ENCODE data around the gene TLK2.
"Not testable (repeated sequence)": the region's sequence is repeated elsewhere in the genome, so short reads cannot be mapped to it uniquely, and the experiment has no call there.

The TLK2 gene

DNA sequence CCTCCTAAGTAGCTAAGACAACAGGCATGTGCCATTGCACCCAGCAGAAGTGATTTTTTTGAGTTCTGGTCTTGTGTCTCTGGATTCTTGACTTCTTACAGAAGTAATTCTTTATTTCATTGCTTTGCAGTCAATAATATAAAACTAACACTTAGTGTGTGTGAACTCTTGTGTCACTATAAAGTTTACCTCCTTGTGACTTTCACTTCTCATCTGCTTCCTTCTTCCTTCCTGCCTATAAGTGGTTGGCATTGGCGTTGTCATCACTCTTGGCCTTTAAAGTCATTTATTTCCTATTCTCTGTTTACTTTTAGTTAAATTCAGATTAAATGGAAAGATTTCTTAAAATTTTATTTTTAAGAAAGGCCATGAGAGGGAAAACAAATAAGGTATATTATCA is 12.4 kb downstream of the TLK2 start:
- DNase-seq (ENCODE audit: low spot score): not testable (repeated sequence)

DNA sequence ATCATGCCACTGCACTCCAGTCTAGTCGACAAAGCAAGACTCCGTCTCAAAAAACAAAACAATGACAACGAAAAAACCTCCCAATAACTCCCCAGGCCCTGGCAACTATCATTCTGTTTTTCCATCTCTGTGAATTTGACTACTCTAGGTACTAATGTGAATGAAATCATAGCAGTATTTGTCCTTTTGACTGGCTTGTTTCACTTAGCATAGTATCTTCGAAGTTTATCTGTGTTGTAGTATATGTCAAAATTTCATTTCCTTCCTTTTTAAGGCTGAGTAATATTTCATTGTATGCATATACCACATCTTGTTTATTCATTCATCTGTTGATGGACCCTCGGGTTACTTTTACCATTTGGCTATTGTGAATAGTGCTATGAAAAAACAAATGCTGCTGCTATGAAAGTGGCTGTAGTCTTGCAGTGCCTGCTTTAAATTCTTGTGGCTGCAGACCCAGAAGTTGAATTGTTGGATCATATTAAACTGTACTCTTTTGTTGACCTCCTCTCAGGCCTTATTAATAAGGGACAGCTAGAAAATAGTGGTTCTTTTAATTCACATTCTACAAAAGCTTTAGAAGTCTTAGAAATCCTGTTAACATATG is 14.5 kb downstream of the TLK2 start:
- not testable (repeated sequence) for DNase-seq (ENCODE audit: low spot score)

DNA sequence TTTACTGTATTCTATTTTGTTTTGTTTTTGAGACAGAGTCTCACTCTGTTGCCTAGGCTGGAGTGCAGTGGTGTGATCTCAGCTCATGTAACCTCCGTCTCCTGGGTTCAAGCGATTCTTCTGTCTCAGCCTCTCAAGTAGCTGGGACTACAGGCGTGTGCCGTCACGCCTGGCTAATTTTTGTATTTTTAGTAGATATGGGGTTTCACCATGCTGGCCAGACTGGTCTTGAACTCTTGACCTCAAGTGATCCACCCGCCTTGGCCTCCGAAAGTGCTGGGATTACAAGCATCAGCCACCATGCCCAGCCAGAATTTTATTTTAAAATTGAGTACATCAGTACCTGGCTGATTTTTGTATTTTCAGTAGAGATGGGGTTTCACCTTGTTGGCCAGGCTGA is 15.4 kb downstream of the TLK2 start:
- DNase-seq (ENCODE audit: low spot score): not testable (repeated sequence)

DNA sequence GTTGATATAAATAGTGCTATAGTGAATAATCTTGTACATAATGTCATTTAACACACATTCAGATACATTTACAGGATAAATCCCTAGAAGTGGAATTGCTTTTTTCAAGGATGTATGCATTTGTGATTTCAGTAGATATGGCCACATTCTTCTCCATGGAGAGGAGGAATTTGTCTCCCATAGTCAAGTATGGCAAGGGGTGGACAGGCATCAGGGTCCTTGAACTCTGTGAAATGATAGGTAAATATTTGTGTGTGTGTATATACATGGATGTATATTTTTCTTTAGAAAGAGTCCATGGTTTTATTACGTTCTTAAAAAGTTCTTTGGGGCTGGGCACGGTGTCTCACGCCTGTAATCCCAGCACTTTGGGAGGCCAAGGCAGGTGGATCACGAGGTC is 17.7 kb downstream of the TLK2 start:
- not testable (repeated sequence) for DNase-seq (ENCODE audit: low spot score)

DNA sequence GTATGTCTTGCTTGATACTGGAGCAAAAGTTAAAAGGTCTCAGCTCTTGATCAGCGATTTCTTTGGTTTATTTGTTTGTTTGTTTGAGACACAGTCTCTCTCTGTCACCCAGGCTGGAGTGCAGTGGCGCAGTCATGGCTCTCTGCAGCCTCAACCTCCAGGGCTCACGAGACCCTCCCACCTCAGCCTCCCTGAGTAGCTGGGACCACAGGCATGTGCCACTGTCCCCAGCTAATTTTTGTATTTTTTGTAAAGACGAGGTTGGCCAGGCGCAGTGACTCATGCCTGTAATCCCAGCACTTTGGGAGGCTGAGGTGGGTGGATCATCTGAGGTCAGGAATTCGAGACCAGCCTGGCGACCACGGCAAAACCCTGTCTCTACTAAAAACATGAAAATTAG is 20.2 kb downstream of the TLK2 start:
- not testable (repeated sequence) for DNase-seq (ENCODE audit: low spot score)

DNA sequence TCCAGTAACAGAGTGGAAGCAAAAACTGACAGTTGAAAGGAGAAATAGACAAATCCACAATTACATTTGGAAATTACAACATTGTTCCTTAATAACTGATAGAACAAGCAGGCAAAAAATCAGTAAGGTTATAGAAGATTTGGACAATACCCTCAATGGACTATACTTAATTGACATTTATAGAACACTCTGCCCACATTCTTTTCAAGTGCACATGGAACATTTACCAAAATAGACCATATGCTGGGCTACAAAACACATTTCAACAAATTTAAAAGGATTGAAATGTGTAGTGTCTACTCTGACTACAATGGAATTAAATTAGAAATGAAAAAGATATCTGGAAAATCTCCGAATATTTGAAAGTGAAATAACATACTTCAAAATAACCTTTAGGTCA is 21.8 kb downstream of the TLK2 start:
- not testable (repeated sequence) for DNase-seq (ENCODE audit: low spot score)

DNA sequence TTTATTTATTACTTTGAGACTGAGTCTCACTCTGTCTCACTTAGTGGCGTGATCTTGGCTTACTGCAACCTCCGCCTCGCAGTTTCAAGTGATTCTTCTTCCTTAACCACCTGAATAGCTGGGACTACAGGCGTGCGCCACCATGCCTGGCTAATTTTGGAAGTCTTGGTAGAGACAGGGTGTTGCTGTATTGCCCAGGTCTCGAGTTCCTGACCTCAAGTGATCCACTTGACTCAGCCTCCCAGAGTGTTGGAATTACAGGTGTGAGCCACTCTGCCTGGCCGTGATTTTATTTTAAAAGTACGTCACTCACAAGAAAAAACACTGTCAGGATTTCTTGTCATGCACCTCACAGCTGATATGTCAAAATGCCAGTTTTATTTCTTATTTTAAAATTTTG is 26.2 kb downstream of the TLK2 start:
- DNase-seq (ENCODE audit: low spot score): not testable (repeated sequence)

DNA sequence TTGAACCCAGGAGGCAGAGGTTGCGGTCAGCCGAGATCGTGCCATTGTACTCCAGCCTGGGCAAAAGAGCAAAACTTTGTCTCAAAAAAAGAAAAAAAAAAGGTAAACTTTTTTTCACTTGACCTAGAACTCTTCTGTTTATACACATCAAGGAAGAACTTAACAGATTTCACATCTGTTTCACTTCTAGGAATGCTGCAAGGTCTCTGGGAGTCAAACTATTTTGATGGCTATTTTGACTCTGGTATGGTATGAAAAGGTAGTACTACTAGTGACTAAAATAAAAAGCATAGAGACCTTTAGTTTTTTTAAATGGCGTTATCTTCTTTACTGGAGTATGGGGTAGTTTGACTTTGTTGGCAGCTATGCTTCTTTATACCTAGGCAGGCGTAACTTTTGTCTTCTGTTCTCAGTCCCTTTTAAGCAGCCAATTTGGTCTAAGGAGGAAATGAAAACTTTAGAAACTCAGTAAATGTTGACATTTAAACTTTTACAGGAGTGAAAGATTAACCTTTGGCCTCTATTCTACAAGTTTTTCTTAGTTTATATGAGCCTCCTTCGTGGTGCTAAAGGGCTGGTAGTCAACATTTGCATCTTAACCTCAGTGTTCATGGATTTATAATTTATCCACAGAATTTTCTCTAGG is 28.7 kb downstream of the TLK2 start:
- not testable (repeated sequence) for DNase-seq (ENCODE audit: low spot score)

DNA sequence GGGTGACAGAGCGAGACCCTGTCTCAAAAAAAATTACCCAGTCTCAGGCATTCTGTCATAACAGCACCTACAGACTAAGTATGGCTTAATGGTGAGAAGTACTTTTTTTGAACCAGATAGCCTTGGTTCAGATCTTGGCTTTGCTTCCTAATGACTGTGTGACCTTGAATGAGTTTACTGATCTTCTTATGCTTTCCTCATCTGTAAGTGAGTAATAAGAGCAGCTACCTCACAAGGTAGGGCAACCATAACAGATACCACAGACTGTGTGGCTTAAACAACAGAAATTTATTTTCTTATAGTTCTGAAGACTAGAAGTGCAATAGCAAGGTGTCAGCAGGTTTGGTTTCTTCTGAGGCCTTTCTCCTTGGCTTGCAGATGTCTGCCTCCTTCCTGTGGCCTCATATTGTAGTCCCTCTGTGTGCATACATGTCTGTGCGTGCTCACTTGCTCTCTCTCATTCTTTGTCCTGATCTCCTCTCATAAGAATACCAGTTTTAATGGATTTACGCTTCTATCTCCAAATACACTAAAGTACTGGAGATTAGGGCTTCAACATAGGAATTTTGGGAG is 31.7 kb downstream of the TLK2 start:
- DNase-seq (ENCODE audit: low spot score): not testable (repeated sequence)

DNA sequence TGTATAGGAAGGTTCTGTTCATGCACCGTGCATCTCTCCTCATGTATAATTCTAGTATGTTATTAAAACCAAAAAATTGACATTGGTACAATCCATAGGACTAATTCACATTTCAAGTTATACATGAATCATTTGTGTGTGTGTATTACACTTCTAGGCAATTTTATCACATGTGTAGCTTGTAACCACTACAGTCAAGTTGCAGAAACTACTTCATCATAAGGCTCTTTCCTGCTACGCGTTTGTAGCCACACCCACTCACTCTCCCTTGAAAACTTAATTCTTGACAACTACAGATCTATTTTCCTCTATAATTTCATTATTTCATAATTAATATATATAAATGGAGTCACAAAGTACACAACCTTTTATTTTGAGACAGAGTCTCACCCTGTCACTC is 32.4 kb downstream of the TLK2 start:
- DNase-seq (ENCODE audit: low spot score): not testable (repeated sequence)

DNA sequence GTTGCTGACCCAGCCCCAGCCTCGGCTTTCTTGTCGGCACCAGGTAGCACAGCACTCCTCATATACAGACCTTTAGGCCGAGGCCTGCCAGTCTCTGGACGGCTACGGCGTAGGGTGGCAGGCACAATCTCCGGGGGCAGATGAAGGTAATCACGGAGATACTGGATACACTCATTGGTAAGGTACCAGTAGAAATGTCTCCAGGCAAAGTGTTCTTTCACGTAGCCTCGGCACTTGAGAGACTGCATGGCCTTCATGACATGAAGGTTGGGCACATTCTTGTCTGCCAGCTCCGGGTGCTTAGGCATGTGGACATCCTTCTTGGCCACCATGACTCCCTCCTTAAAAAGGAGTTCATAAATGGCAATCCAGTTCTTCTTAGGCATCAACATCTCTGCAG is 37.8 kb downstream of the TLK2 start:
- DNase-seq (ENCODE audit: low spot score): not testable (repeated sequence)

DNA sequence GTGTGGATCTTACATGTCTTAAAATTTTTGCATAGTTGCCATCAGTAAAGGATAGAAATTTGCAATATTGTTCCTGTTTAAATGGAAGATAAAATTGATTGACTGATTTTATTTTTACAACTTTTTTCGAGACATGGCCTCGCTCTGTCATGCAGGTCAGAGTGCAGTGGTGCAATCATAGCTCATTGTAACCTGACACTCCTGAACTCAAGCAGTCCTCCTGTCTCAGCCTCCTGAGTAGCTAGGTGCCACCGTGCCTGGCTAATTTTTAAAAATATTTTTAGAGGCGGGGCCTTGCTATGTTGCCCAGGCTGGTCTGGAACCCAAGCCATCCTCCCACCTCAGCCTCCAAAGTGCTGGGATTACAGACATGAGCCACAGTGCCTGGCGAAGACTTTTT is 42.7 kb downstream of the TLK2 start:
- not testable (repeated sequence) for DNase-seq (ENCODE audit: low spot score)

DNA sequence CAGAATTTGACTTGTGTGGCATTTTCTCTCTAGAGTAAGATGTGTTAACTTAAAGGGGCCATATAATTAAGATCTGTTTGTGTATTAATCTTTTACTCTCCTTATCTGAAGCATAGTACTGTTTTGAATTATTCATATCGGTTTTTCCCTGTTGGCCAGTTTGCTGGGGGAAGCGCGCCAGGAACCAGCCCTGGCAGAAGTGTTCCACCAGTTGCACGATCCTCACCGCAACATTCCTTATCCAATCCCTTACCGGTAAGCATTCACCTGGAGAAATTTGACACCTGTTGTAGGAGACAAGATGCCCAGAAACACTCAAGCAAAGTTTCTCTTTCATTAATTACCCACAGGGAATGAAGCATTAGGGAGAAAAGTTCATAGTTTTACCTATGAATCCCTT is 45.5 kb downstream of the TLK2 start:
- not testable (repeated sequence) for DNase-seq (ENCODE audit: low spot score)

DNA sequence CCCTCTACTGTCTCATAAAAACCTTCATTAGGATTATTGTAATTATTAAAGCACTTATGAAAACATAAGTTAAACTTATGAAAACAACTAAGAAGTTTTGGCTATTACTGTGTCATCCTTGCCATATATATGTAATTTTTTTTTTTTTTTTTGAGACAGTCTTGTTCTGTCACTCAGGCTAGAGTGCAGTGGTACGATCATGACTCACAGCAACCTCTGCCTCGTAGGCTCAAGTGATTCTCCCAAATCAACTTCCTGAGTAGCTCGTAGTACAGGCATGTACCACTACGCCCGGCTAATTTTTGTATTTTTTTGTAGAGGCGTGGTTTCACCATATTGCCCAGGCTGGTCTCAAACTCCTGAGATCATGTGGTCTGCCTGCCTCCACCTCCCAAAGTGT is 46.7 kb downstream of the TLK2 start:
- DNase-seq (ENCODE audit: low spot score): not testable (repeated sequence)

DNA sequence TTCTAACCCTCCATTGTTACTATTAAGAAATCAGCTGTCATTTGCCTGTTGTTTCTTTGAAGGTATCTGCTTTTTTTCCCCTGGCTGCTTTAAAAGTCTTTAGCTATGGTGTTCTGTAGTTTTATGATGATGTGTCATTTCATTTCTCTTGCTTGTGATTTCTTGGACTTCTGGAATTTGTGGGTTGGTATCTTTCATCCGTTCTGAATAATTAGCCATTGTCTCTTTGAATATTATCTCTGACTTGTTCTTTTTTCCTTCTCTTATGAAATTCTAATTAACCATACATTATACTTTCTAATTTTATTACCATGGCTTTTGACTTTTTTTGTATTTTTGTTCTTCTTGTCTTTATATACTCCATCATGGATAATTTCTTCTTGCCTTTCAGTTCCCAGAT is 52.3 kb downstream of the TLK2 start:
- not testable (repeated sequence) for DNase-seq (ENCODE audit: low spot score)

DNA sequence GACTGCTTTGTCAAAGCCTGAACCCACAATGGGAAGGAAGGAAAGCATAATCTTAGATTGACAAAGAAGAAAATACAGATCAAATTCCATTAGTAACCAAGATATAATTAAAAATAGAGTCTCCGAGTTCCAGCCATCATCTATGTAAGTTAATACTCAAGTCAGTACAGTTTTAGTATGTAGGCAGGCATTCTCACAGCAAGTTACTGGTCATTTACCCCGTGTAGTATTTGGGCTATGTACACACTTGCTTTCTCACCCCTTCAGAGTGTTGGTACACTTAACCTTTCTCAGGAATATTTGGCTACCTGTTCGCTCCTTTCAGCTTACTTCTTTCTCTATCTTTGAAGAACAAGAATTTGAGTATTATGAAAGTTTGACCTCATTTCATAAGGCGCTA is 57.9 kb downstream of the TLK2 start:
- DNase-seq (ENCODE audit: low spot score): not testable (repeated sequence)

DNA sequence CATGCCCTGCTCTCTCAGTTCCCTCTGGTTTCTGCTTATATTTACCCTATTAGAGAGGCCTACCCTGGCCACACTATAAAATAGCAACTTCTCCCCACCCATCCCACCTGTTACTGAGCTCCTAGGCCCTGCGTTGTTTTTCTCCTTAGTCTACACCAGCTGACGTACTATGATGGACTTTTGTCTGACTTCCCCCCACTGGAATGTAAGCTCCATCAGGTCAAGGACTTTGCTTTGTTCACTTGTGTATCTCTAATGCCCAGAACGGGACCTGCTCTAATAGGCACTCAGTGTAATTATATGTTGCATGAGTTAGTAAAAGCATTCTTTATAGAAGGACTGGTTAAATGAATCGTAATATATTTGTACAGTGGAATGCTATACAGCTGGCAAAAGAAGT is 62.4 kb downstream of the TLK2 start:
- DNase-seq (ENCODE audit: low spot score): not testable (repeated sequence)

DNA sequence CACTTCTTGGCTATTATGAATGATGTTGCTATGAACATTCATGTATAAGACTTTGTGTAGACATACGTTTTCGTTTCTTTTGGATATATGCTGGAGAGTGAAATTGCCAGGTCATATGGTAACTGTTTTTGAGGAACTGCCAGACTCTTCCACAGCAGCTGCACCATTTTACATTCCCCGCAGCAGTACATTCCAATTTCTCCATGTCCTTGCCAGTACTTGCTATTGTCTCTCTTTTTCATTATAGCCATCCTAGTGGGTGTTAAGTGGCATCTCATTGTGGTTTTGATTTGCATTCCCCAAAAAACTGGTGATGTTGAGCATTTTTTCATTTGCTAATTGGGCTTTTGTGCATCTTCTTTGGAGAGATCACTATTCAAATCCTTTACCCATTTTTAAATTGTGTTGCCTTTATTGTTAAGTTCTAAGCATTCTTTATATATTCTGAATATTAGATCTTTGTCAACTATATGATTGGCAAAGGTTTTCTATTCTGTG is 64.7 kb downstream of the TLK2 start:
- peak; percentile 11 for DNase-seq (ENCODE audit: low spot score)

DNA sequence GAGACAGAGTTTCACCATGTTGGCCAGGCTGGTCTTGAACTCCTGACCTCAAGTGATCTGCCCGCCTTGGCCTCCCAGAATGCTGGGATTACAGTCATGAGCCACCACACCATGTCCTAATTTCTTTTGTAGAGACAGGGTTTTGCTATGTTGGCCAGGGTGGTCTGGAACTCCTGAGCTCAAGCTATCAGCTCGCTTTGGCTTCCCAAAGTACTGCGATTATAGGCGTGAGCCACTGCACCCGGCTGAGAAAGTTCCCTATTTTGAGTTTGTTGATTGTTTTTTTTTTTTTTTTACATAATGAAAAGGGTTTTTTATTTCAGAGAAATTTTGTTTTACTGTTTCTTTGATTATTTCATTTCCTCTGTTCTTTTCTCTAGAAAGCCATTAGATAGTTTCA is 67.4 kb downstream of the TLK2 start:
- not testable (repeated sequence) for DNase-seq (ENCODE audit: low spot score)

DNA sequence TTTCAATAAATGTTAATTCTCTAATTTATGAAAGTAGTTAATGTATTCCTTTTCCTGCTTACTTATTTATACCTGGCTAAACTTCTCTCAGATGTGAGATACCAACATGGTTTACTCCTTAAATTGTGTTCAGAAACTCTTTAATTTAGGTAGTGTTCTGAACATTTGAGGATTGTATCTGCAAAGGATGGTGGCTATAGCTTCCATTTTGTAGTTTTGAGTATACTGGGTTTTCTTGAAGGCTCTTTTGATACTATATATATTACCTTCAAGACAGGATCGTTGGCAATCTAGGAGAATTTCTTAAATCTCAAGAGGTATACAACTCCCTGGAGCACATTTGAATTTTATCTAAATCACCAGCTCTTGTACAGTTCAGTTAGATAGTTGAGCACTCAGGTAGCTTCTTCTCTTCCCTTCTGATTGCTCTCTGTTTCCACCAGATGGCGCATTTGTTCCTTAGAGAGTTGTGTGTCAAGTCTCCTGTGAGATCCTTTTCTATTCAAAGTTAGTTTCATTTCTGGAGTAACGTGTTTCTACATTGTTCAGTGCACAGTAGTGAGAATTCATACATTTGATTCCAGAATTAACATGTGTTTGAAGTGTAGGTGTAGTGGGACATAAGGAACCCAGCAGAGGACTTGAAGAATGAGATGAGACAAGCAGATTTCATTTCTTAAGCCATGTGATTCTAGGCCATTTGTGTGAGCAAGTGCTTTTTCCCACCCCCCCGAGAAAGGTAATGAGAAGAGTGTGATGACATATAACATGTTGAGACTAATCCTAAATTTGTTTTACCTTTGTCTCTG is 74.4 kb downstream of the TLK2 start:
- DNase-seq (ENCODE audit: low spot score): not testable (repeated sequence)

DNA sequence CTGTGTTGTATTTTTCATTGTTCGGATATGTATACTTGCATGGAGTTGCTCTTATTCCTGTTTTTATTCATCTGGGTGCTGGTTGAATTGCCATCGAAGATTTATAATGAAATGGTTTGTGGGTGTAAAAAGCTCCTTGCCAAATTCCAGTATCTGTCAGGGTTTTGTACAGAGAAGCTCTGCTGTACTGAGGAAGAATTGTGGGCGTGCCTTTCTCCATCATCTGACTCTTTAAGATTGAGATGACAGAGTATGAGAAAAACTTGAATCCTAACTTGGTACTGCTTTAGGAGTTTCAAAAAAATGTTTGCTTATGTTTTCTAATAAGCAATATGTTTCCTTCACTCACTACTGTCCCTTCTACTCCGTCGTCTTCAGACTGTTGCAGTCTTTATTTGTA is 78.9 kb downstream of the TLK2 start:
- not testable (repeated sequence) for DNase-seq (ENCODE audit: low spot score)

DNA sequence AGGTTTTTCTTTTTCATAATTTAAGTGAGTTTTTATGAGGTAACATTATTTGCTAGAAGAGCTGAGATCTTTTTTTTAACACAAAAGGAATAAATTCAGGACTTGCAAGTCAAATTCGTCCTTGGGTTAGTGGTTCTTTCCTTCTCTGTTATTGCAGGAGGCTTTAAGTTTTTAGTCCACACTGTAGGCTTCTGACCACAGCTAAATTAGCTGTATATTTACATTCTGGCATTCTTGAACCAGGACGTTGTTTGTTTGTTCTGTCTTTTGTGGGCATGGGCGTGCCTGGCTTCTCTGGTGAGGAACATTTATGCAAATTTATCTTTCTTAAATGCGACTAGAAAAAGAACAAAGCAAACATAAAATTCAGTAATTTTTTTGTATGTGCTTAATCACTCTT is 80.3 kb downstream of the TLK2 start:
- DNase-seq (ENCODE audit: low spot score): not testable (repeated sequence)
